Hepatocyte (in vitro differentiated cells): ENCODE measurements around the gene LDLRAD4. TPM values are rescaled to one million over a fixed set of nuclear protein-coding genes. Genes with fewer than 3 reads are reported as not detected.

Source experiments
- DNase-seq: peaks from one replicate; pipeline ENCODE4 v3.0.0-alpha.2; 2016; ENCODE audit warnings: low spot score
- H2AFZ ChIP-seq: fragments of 200-600 bp; sonication (generic); 2 replicates; pipeline ENCODE4 v1.6.0; 2016; ENCODE audit warnings: antibody characterized with exemption, mild to moderate bottlenecking
- H3K27ac ChIP-seq: fragments of 200-600 bp; sonication (generic); 2 replicates; pipeline ENCODE4 v1.5.1; 2016; ENCODE audit warnings: mild to moderate bottlenecking
- H3K27me3 ChIP-seq: fragments of 200-600 bp; sonication (generic); 2 replicates; pipeline ENCODE4 v1.6.1; 2016
- H3K36me3 ChIP-seq: fragments of 200-600 bp; sonication (generic); replicated peaks from 2 replicates; pipeline ENCODE4 v1.5.1; 2016; ENCODE audit warnings: low read depth; ENCODE audit not compliant: insufficient read depth
- H3K4me1 ChIP-seq: fragments of 200-600 bp; sonication (generic); 2 replicates; pipeline ENCODE4 v1.5.1; 2016; ENCODE audit warnings: mild to moderate bottlenecking, moderate library complexity; ENCODE audit not compliant: insufficient read depth
- H3K4me2 ChIP-seq: fragments of 200-600 bp; sonication (generic); 2 replicates; pipeline ENCODE4 v1.6.0; 2016
- H3K4me3 ChIP-seq: fragments of 200-600 bp; sonication (generic); 2 replicates; pipeline ENCODE4 v1.5.1; 2016; ENCODE audit warnings: mild to moderate bottlenecking
- H3K79me2 ChIP-seq: fragments of 200-600 bp; sonication (generic); 2 replicates; pipeline ENCODE4 v1.6.0; 2017; ENCODE audit warnings: mild to moderate bottlenecking
- H3K9me2 ChIP-seq: fragments of 200-600 bp; sonication (generic); replicated peaks from 2 replicates; pipeline ENCODE4 v1.6.0; 2017; ENCODE audit warnings: mild to moderate bottlenecking; ENCODE audit not compliant: insufficient read depth
- H3K9me3 ChIP-seq: fragments of 200-600 bp; sonication (generic); 2 replicates; pipeline ENCODE4 v1.5.1; 2016; ENCODE audit warnings: low read depth, mild to moderate bottlenecking
- H4K20me1 ChIP-seq: fragments of 200-600 bp; sonication (generic); 2 replicates; pipeline ENCODE4 v1.6.0; 2016; ENCODE audit warnings: mild to moderate bottlenecking; ENCODE audit not compliant: insufficient read depth, poor library complexity, severe bottlenecking
- CTCF ChIP-seq: fragments of 200-600 bp; sonication (generic); IDR thresholded peaks from 2 replicates; pipeline ENCODE4 v1.5.1; 2016; ENCODE audit warnings: antibody characterized with exemption, mild to moderate bottlenecking; ENCODE audit not compliant: poor library complexity
- EZH2 ChIP-seq: fragments of 200-600 bp; sonication (generic); IDR thresholded peaks from 2 replicates; pipeline ENCODE4 v1.6.1; 2016; ENCODE audit warnings: antibody characterized with exemption, mild to moderate bottlenecking, borderline replicate concordance
- EZH2phosphoT487 ChIP-seq: fragments of 200-600 bp; sonication (generic); IDR thresholded peaks from one replicate; pipeline ENCODE4 v1.6.1; 2018; ENCODE audit warnings: antibody characterized with exemption, mild to moderate bottlenecking, low read depth, moderate library complexity; ENCODE audit not compliant: unreplicated experiment, severe bottlenecking
- WGBS: methylation state at CpG from one replicate; pipeline ENCODE4 v1.1.6; 2016; ENCODE audit warnings: low lambda C conversion rate; ENCODE audit errors: missing lambda C conversion rate; 5-methylcytosine and 5-hydroxymethylcytosine counted together
- polyA plus RNA-seq: library from polyadenylated mRNA; unstranded; fragments of >200 nt; fragmentation: Nextera tagmentation; extraction: Ambion mirVana; gene quantifications from 2 replicates; pipeline ENCODE4 v1.2.1, GENCODE V29; 2016
- total RNA-seq: library from RNA; depleted of rRNA; stranded (reverse); fragments of >200 nt; gene quantifications from 2 replicates; pipeline ENCODE4 v1.2.3, GENCODE V29; 2014

LDLRAD4 gene
- total RNA-seq: 13.3 and 15.1 TPM in 2 replicates
- 17.5 and 29.0 TPM in 2 replicates for polyA plus RNA-seq

GRCh38 chr18:13218368-13218991, at the start of gene LDLRAD4:
LDLRAD4 (plus strand) TSS chr18:13218760.
- WGBS: 2% methylated on average over 33 of the region's 57 CpGs
- H3K4me3 ChIP-seq: peak within 1 kb of the TSS; percentile 77
- DNase-seq: peak; percentile 55
- peaks cover 13% of the 10 kb centered on the region for H3K27me3 ChIP-seq
- H3K4me1 ChIP-seq: peaks cover 27% of the 10 kb centered on the region
- H3K36me3 ChIP-seq: no peaks in the 10 kb centered on the region
- peak within 1 kb of the TSS; percentile 64 for H2AFZ ChIP-seq
- no peaks in the 10 kb centered on the region for H3K9me2 ChIP-seq
- H3K79me2 ChIP-seq: peaks cover 4% of the 10 kb centered on the region
- no peaks in the 10 kb centered on the region for H4K20me1 ChIP-seq
- no peak for TF ChIP-seq CTCF
- no peak for TF ChIP-seq EZH2
- no peak for TF ChIP-seq EZH2phosphoT487
- H3K9me3 ChIP-seq: no peaks in the 10 kb centered on the region
- H3K27ac ChIP-seq: peak within 1 kb of the TSS; percentile 72
- H3K4me2 ChIP-seq: peak within 1 kb of the TSS; percentile 96

- H3K27ac ChIP-seq: no peak overlapping the region
- no peaks in the 10 kb centered on the region for H3K9me2 ChIP-seq
- no peak for DNase-seq
- H3K79me2 ChIP-seq: no peaks in the 10 kb centered on the region
- WGBS: 93% methylated on average over 14 of the region's 14 CpGs
- no peak for TF ChIP-seq EZH2phosphoT487
- no peak for TF ChIP-seq EZH2
- TF ChIP-seq CTCF: no peak
- H3K4me3 ChIP-seq: no peak overlapping the region
- H3K36me3 ChIP-seq: no peaks in the 10 kb centered on the region
- no peaks in the 10 kb centered on the region for H3K4me1 ChIP-seq
- no peaks in the 10 kb centered on the region for H3K9me3 ChIP-seq
- H3K27me3 ChIP-seq: no peaks in the 10 kb centered on the region
- no peak overlapping the region for H3K4me2 ChIP-seq
- no peak overlapping the region for H2AFZ ChIP-seq
- no peaks in the 10 kb centered on the region for H4K20me1 ChIP-seq
Measured at GRCh38 chr18:13173578-13174145, 44.9 kb upstream of the LDLRAD4 start.

GRCh38 chr18:13175266-13175665, 43.3 kb upstream of the LDLRAD4 start:
- 83% methylated on average over 8 of the region's 8 CpGs for WGBS
- DNase-seq: no peak
- H3K4me2 ChIP-seq: no peak overlapping the region

More at GRCh38 chr18:13175266-13175665, 43.3 kb upstream of the LDLRAD4 start:
- TF ChIP-seq EZH2: no peak
- no peak for TF ChIP-seq EZH2phosphoT487
- TF ChIP-seq CTCF: no peak
- Histone ChIP-seq H3K9me3 (no peaks in the 10 kb centered on the region), H3K27me3 (no peaks in the 10 kb centered on the region), H3K79me2 (no peaks in the 10 kb centered on the region), H2AFZ (no peak overlapping the region), H3K4me1 (peaks cover 11% of the 10 kb centered on the region), H4K20me1 (no peaks in the 10 kb centered on the region), H3K36me3 (no peaks in the 10 kb centered on the region), H3K9me2 (no peaks in the 10 kb centered on the region), H3K4me3 (no peak overlapping the region), H3K27ac (peak overlapping the region; percentile 58)
